ENCODE results near the gene CPNE1. TPM values are rescaled to one million over a fixed set of nuclear protein-coding genes. Genes with fewer than 3 reads are reported as not detected.

Gene CPNE1
- total and polyA plus RNA-seq, 10 of the 15 experiments (the other 5 are each of a cell fraction or from before 2014, with no cell fraction given), result 84.9 to 209 (median 146) TPM

- no peak for TF ChIP-seq BCL3 (IDR thresholded peaks at IDR 0.05; ENCODE audit: borderline replicate concordance, insufficient read depth, low read depth, low read length, poor library complexity, severe bottlenecking)
- TF ChIP-seq NFYA (IDR thresholded peaks at IDR 0.05; ENCODE audit: borderline replicate concordance, low read depth, low read length), result no peak
- no peak for TF ChIP-seq BHLHE40 (IDR thresholded peaks at IDR 0.05; ENCODE audit: borderline replicate concordance in 1 of 2, low read depth in 2 of 2, low read length in 1 of 2)
- no peak for TF ChIP-seq RBBP5 (conservative IDR thresholded peaks at IDR 0.05)
Observed at GRCh38 chr20:35640724-35641123, 24.0 kb downstream of the CPNE1 start (continued).

GRCh38 chr20:35638751-35639150 is 25.9 kb downstream of the CPNE1 start:
- Histone ChIP-seq H3K79me2 (ENCODE audit: control insufficient read depth, insufficient read depth, low read length) (no peaks in the 10 kb centered on the region; the same call in none of the 2 replicates), H4K20me1 (ENCODE audit: control insufficient read depth, insufficient read depth) (no peaks in the 10 kb centered on the region)
- POLR2A ChIA-PET, result no interaction called here

More at GRCh38 chr20:35638751-35639150, 25.9 kb downstream of the CPNE1 start:
- ChIA-PET RAD21 (ENCODE audit: unreplicated experiment) (no interaction called here), CTCF (interaction anchor here (1.0 to 1.4 kb wide), 2 partner anchors 16 to 19 kb away, joined by 3 to 5 read pairs; no protein-coding TSS in a partner anchor), SMC1A (ENCODE audit: uncharacterized antibody, unreplicated experiment) (interaction anchor here (0.7 to 1.2 kb wide), 2 partner anchors 18 to 124 kb away, joined by 3 read pairs; no protein-coding TSS in a partner anchor)
- no TSS peak for BruUV-seq (replicated peaks)
- DNase-seq (ENCODE audit: low read depth, low spot score) (no peak), ATAC-seq (no peak), FAIRE-seq (no peak)
- H3K4me2 ChIP-seq (ENCODE audit: control insufficient read depth, insufficient read depth), result no peak overlapping the region
- no peak overlapping the region for H3K9ac ChIP-seq (ENCODE audit: control insufficient read depth, insufficient read depth, low read length)
- intact Hi-C loops (cut with micrococcal nuclease; ENCODE audit: unreplicated experiment), result no loop called here
- no peak overlapping the region for H3K27ac ChIP-seq (ENCODE audit: control insufficient read depth, insufficient read depth)
- H3K27me3 ChIP-seq (replicated peaks in 1 of 2; ENCODE audit: control insufficient read depth in 2 of 2, insufficient read depth in 2 of 2, low read length in 1 of 2), result no peaks in the 10 kb centered on the region
- H3K9me3 ChIP-seq (replicated peaks; ENCODE audit: control insufficient read depth, insufficient read depth, low read length), result no peaks in the 10 kb centered on the region
- in situ Hi-C loops (cut with MboI), result no loop called here
- H3K4me1 ChIP-seq (ENCODE audit: control insufficient read depth, insufficient read depth, low read length), result no peaks in the 10 kb centered on the region
- 25% methylated on average over 2 of the region's 2 CpGs for whole genome bisulfite sequencing (ENCODE audit: insufficient coverage, insufficient replicate concordance, low lambda C conversion rate, missing lambda C conversion rate)
- TF ChIP-seq ZNF217 (IDR thresholded peaks at IDR 0.05) (no peak), MXI1 (IDR thresholded peaks at IDR 0.05; ENCODE audit: low read depth, low read length) (no peak), NBN (IDR thresholded peaks at IDR 0.05) (no peak), IRF5 (IDR thresholded peaks at IDR 0.05; ENCODE audit: borderline replicate concordance) (no peak)
- TF ChIP-seq, protein P1, sequence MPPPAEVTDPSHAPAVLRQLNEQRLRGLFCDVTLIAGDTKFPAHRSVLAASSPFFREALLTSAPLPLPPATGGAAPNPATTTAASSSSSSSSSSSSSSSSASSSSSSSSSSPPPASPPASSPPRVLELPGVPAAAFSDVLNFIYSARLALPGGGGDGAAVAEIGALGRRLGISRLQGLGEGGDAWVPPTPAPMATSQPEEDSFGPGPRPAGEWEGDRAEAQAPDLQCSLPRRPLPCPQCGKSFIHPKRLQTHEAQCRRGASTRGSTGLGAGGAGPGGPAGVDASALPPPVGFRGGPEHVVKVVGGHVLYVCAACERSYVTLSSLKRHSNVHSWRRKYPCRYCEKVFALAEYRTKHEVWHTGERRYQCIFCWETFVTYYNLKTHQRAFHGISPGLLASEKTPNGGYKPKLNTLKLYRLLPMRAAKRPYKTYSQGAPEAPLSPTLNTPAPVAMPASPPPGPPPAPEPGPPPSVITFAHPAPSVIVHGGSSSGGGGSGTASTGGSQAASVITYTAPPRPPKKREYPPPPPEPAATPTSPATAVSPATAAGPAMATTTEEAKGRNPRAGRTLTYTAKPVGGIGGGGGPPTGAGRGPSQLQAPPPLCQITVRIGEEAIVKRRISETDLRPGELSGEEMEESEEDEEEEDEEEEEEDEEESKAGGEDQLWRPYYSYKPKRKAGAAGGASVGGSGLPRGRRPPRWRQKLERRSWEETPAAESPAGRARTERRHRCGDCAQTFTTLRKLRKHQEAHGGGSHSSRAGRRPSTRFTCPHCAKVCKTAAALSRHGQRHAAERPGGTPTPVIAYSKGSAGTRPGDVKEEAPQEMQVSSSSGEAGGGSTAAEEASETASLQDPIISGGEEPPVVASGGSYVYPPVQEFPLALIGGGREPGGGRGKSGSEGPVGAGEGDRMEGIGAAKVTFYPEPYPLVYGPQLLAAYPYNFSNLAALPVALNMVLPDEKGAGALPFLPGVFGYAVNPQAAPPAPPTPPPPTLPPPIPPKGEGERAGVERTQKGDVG (CRISPR knock-in tag; IDR thresholded peaks at IDR 0.05), result no peak
- TF ChIP-seq, protein P2, sequence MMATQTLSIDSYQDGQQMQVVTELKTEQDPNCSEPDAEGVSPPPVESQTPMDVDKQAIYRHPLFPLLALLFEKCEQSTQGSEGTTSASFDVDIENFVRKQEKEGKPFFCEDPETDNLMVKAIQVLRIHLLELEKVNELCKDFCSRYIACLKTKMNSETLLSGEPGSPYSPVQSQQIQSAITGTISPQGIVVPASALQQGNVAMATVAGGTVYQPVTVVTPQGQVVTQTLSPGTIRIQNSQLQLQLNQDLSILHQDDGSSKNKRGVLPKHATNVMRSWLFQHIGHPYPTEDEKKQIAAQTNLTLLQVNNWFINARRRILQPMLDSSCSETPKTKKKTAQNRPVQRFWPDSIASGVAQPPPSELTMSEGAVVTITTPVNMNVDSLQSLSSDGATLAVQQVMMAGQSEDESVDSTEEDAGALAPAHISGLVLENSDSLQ (IDR thresholded peaks at IDR 0.05), result no peak
- H3K4me3 ChIP-seq, result no peak overlapping the region
- H2AFZ ChIP-seq (ENCODE audit: control insufficient read depth, low read depth, low read length), result no peak overlapping the region
- H3K36me3 ChIP-seq (ENCODE audit: control insufficient read depth in 2 of 2, insufficient read depth in 2 of 2, low read length in 1 of 2), result 0 out of 4 replicates have a peak, but pooled peaks cover 0 to 7% of the 10 kb centered on the region in 2 experiments

Measured in GM12878 (cell line).